HG03521 (cell line): ENCODE measurements around the gene A4GALT.
"Not testable (repeated sequence)": the region's sequence is repeated elsewhere in the genome, so short reads cannot be mapped to it uniquely, and the experiment has no call there.

Experiments
- ATAC-seq: cut with Tn5 transposase; IDR thresholded peaks from one replicate; pipeline ENCODE4 v1.9.1; 2021; ENCODE audit warnings: mild to moderate bottlenecking, moderate library complexity; ENCODE audit not compliant: unreplicated experiment

Gene A4GALT, protein sequence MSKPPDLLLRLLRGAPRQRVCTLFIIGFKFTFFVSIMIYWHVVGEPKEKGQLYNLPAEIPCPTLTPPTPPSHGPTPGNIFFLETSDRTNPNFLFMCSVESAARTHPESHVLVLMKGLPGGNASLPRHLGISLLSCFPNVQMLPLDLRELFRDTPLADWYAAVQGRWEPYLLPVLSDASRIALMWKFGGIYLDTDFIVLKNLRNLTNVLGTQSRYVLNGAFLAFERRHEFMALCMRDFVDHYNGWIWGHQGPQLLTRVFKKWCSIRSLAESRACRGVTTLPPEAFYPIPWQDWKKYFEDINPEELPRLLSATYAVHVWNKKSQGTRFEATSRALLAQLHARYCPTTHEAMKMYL

DNA sequence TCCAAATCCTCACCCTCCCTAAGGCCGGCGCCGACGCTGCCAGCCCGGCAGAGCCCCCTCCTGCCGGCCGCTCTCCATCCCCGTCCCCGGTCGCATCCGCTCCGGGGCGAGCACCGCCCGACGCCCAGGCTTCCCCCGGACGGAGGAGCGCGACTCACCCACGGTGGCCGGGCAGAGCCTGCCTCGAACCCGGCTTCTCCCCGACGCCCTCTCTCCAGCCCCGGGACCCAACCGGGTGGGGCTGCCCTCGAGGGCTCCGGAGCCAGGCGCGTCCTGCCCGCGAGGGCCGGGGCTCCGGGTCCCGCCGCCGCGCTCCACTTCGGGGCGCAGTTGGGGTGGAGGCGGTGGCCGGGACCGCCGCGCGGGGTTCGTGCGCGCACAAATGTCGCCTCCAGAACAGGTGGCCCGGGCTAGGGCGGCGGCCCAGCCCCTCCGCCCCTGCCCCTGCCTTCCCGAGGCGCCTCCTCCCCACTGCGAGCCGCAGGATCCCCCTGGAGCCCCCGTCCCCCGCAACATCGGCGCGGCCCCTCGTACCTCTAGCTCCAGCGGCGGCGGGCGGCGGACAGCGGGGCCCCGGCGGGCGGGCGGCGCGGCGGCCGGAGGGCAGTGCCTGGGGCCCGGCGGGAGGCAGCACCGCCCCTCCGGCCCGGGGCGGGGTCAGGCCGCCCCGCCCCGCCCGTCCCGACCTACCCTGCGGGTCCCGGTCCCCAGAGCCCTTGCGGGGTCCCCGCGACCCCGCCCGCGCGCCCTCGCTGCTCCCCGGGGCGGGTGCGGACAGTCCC is at the start of gene A4GALT:
A4GALT (minus strand) TSS at position 608 of the 782 bp plus-strand sequence. CDS start 26,919 bp downstream, outside the sequence.
- peak; percentile 36 for ATAC-seq

DNA sequence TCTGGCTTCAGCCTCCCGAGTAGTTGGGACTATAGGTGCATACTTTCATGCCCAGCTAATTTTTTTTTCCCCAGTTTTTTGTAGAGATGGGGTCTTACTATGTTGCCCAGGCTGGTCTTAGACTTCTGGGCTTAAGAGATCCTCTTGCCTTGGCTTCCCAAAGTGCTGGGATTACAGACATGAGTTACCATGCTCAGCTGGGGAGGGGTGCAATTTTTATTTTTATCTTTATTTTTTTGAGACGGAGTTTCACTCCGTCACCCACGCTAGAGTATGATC is 49.7 kb upstream of the A4GALT start:
- ATAC-seq: no peak

DNA sequence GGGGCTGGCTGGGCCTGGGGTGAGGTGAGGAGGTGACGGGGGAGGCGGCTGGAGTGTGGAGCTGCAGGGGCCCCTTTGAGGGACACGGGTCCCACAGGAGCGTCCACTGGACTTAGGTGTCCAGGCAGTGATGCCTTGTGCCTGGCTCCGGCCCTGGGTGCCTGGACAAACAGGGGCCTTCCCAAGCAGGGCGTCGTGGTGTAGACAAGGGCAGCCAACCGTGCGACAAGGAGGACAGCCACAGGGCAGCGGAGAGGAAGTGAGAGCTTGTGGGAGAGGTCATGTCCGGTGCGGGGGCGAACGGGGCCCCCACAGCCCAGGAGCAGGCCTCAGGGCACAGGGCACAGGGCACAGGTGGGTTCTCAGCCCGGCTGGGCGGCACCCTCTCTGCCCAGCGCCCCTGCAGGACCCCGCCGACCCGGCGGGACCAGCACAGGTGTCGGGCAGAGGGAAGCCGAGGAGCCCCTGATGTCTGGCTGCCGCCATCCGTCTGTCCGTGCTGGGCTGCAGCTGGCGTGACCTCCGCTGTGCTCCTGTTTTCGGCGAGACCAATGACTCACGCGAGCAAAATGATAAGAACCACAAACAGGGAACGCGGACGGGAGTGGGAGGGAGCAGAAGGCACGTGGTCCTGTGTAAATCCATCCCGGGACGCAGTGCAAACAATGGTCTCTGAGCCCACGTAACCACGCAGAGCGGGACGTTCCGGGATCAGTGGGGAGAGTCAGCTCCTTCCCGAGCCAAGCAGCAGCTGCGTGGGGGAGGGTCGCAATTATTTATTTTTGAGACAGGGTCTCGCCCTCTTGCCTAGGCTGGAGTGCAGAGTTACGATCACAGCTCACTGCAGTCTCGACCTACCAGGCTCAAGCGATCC is 49.1 kb upstream of the A4GALT start:
- ATAC-seq: peak; percentile 64

- ATAC-seq: no peak
Observed at GRCh38 chr22:42769238-42769573, 48.5 kb upstream of the A4GALT start.

GRCh38 chr22:42768385-42769035 is 47.8 kb upstream of the A4GALT start:
- ATAC-seq: no peak

- ATAC-seq: no peak
Observed at GRCh38 chr22:42766860-42767259, 46.2 kb upstream of the A4GALT start.

DNA sequence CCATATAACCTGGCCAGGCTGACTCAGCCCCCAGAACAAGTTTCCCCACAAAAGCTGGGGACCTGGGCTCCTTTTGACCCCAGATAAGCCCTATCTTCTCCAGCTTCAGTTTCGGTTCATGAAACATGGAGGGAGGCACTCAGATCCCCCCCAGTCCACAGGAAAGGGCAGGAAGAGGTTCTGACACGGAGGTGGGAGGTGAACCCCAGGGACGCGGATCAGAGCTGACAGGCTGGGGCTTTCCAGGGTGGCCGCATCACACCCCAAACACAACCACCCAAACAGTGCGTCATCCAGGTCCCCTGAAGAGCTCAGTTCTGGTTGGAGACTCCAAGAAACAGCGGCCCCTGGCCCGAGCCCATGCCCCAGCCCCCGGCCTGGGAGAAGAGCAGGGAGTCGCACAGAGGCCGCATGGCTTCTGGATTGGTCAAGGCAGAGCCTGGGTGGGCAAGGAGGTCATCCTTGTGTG is 44.3 kb upstream of the A4GALT start:
- no peak for ATAC-seq

DNA sequence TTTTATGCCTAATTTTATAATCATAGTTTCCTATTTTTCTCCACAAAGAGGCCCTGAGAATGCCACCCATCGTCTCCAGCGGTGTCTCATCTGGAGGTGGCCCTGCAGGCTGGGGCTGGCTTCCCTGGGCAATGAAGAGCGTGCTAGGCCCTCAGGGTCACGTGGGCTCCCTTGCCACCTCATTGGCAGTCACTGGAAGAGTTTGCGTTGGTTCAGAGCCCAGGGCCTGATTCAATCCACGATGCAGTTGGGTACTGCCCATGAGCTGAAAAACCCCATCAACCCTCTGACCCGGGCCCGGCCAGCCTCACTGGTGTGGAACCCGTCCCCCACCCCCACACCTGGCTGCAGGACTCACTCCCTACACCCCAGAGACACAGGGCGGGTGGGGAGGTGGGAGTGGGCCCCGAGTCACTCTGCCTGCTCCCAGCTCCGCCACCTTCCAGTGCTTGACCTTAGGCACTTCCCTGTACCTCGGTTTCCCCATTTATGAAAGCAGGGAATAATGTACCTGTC is 43.4 kb upstream of the A4GALT start:
- ATAC-seq: no peak

- ATAC-seq: no peak
Observed at GRCh38 chr22:42760806-42761565, 40.3 kb upstream of the A4GALT start.

DNA sequence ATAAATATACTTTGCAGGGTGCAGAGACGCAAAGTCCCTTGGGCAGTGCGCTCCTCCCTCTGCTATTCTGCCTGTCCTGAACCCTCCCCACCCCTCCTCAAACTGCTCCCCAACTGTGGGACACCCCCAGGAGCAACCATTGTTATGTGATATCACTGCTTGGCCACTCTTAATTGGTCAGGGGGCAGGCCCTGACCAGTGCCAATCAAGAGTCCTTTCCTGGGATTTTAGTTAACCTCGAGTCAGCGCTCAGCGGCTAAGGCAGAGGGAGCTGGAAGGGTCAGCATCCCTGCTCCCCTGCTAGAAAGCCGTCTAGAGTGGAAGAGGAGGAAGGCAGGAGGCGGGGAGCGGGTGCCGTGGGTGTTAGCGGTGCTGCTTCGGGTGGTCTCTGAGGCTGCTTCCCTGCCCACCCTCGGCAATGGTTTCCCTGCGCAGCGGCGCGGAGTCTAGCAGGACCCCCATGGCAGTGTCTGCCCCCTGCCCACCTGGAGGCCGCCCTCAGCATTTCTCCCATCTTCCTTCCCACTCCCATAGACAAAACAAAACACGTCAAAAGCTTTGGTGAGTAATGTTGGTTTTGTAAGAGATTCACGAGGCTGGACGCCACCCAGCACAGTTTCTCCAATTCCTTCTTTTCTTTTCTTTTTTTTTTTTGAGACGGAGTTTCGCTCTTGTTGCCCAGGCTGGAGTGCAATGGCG is 38.4 kb upstream of the A4GALT start:
- ATAC-seq: no peak

- not testable (repeated sequence) for ATAC-seq
Observed at GRCh38 chr22:42755553-42755952, 34.9 kb upstream of the A4GALT start.

DNA sequence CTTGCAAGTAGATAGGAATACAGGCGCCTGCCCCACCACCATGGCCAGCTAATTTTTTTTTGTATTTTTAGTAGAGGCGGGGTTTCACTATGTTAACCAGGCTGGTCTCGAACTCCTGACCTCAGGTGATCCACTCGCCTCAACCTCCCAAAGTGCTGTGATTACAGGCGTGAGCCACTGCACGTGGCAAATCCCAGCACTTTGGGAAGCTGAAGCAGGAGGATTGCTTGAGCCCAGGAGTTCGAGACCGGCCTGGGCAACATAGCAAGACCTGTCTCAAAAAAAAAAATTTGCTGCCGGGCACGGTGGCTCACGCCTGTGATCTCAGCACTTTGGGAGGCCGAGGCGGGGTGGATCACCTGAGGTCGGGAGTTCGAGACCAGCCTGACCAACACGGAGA is 34.5 kb upstream of the A4GALT start:
- not testable (repeated sequence) for ATAC-seq

DNA sequence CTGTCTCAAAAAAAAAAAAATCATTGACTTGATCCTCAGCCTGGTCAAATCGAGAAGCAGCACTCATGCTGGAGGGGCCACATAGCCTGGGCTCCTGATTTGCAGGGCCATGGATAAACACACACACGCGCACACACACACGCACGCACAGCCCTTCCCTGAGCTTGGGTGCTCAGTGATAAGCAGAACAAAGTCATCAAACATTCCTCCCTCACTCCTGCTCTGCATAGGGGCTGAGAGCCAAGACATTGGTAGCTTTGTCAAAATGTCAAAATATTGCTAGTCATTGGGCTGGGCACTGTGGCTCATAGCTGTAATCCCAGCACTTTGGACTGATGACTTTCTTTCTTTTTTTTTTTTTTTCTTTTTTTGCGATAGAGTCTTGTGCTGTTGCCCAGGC is 34.0 kb upstream of the A4GALT start:
- ATAC-seq: no peak

DNA sequence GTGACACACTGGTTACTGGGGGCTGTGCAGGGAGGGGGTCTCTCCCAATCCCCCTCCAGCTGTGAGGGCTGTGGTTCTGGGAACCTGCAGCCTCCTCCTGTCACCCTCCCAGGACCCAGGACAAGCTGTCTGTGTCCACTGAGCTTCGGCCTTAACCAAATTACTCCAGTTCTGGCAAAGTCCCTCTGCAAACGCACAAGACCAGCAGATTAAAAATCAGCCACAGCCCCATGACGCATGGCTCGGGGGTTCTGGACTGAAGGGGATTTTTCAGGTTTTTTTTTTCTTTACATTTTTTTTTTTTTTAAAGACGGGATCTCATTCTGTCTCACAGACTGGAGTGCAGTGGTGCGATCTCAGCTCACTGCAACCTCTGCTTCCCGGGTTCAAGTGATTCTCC is 32.2 kb upstream of the A4GALT start:
- ATAC-seq: no peak

- no peak for ATAC-seq
Observed at GRCh38 chr22:42752230-42752746, 31.6 kb upstream of the A4GALT start.

DNA sequence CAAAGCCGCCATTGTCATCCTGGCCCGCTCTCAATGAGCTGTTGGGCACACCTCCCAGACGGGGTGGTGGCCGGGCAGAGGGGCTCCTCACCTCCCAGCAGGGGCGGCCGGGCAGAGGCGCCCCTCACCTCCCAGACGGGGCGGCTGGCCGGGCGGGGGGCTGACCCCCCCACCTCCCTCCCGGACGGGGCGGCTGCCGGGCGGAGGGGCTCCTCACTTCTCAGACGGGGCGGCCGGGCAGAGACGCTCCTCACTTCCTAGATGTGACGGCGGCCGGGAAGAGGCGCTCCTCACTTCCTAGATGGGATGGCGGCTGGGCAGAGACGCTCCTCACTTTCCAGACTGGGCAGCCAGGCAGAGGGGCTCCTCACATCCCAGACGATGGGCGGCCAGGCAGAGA is 29.8 kb upstream of the A4GALT start:
- not testable (repeated sequence) for ATAC-seq

GRCh38 chr22:42747701-42748513 is 27.2 kb upstream of the A4GALT start:
- no peak for ATAC-seq

GRCh38 chr22:42745118-42745517 is 24.4 kb upstream of the A4GALT start:
- ATAC-seq: no peak
